HG03378 (cell line): ENCODE data around the gene MIDN.

ENCODE experiments used
- ATAC-seq: cut with Tn5 transposase; IDR thresholded peaks from one replicate; pipeline ENCODE4 v1.9.1; 2021; ENCODE audit warnings: mild to moderate bottlenecking, moderate library complexity; ENCODE audit not compliant: unreplicated experiment

The MIDN gene

DNA sequence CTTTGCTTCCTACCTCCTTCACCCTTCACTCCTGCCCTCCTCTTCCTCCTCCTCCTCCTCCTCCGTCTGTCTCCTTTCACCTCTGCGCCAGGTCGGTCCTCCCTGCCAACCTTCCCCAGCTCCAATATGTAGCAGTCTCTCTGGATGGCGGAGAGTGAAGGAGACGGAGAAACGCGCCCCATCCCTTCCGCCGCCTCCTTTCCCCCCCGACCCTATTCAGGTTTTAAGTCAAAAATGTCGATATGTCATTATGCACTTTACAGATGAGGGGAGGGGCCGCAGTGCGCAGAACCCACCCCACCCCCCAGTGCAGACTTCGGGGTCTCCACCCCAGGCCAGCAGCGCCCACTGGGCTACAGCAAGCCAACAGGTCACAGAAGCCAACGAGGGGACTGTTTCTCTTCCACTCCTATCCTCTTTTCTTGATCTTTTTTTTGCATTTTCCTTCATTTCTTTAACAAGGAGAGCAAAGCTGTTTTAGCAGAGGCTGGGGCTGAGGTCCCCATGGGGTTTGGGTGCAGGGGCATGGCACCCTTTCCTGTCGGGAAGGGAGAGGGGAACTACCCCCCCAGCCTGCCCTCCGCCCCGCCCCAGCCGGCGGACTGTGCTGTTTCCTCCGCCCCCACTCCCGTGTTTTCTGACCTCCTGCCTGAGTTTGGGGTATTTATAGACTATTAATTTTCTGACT is 9.2 kb downstream of the MIDN start:
- no peak for ATAC-seq

DNA sequence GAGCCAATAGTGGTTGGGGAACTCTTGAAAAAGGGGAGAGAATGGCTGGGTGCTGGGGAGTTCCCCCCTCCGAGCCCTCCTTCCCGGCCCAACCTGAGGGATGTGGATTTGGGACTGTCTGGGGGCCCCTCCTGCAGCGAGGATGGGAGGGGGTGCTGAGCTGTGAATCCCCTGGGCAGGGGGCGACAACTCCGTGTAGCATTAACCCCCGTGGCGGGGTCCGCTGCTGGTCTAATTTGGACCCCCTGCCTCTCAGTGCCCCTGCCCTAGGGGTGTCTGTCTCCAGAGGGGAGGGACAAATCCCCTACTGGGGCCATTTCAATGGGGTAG is 9.7 kb downstream of the MIDN start:
- ATAC-seq, result no peak

DNA sequence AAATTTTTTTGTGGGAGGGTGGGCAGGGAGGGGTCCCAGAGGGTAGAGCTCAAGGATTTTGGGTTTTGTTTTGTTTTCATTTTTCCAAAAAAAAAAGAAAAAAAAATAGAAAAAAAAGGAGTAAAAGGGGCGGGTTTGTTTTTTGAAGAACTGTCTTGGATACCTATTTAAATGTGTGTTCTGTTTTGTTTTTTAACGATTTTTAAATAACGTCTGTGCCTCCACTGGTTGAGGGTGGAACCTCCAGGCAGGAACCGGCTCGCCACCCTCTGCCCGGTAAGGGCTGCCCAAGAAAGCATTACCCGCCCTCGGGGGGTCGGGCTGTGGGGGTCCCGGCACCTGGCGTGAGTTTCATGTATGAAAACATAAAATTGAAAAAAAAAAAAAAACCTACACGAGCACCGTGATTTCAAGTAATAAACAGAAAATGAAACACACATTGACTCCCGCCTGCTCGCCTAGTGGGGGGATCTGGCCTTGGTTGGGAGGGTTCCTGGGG is 10.4 kb downstream of the MIDN start:
- ATAC-seq, result no peak

DNA sequence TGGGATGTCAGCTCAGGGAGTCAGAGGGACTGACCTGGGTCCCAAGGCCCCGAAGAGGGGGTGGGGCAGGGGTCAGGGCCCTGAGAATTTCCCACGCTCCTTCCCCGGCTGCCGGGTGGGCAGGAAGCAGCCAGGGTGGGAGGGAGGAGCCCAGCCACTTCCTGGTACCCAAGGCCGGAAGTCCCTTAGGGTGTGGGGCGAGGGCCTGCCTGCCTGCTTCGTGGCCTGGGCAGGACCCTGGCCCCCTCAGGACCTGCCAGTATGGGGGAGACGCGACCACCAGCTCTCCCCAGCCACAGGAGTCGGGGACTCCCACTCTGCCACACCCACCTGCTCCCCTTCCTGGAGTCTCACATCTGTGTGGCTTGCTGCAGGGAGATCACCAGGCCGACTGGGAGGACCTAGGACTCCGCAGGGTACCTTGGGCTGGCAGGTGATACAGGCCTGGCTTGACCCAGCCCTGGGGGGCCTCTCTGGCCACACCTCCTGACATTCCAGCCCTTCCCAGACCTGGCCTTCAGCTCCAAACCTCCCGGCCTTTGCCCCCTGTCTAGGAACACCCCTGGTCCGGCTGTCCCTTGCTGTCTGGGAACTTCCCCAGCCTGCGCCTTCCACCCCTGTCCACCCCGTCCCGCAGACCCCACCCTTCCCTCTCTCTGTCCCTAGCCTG is 11.0 kb downstream of the MIDN start:
- peak; percentile 30 for ATAC-seq

DNA sequence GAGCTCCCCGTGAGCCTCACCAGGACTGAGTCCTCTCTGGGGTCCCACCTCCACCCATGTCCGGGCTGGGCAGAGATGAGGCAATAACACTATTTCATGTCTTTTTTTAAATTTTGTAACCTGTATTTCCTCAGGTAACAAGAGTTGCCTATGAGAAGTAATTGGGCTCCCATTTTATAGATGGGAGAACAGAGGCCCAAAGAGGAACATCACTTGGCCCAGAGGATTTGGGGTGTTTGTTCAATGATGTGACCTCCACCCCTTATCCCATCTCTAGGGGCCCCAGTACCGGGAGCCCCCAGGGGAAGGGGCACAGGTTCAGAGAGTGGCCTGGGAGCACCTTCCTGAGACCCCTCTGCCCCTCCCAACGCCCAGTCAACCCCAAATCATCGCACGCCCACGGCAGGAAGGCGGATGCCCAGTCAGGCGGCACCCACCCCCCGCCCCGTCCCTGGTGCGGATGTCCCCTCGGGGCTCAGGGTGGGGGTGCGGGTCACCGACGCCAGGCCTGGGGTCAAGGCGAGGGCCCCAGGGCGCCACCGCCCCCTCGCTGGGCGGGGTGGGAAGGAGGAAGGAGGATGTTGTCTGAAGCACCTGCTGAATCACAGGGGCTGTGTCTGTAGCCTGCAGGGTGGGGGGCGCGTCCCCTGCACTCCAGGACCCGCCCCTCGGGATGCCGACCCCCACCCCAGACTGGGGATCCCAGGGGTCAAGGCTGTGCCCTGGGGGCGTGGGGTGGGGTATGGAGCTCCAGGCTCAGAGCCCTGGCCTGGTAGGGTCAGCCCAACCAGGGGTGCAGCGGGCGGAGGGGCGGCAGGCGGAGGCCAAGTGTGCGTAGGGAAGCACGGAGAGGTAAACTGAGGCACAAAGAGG is 11.7 kb downstream of the MIDN start:
- no peak for ATAC-seq

DNA sequence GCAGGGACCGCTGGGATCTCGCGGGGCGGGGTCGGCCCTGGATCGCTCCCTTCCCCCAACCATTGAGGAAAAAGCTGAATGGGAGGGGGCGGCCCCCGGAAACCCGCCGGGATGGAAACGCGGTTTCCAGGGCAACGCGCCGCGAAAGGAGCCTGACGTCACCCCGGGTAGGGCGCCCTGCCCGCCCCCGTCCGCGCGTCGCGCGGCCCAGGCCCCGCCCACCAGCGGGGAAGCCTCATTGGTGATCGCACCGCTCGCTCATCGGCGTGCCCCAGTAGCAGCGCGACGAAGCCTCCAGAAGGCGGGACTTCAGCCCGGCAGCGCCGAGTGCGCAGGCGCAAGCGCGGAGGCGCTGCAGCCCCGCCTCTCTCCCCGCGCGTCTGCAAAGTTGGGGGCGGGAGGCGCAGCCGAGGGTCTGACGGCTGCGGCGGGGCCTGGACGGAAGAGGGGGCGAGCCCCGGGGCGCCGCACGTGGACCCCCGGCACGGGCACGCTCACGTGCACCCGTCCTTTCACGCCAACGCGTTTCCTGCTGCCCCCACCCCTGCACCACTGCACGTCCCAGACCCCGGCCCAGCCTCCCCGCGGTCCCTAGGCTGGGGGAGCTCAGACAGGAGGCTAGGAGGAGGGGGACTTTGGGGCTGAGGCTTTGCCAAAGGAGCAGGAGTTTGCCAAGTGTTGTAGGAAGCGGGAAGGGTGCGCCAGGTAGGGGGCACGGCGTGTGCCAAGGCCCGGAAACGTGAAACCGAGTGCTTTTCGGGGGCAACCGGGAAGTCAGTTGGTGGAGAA is 12.6 kb downstream of the MIDN start:
- ATAC-seq, result no peak

DNA sequence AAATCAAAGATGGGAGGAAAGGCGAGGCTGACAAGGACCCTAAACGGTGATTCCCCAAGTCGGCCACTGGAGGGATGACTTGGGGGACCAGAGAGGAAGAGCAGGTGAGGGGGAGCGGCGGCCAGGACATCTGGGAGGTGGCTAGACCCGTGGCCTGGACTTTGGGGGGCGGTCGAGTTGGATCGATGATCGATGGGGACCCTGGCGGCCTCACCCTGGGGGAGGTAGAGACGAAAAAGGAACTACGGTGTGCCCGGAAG is 13.1 kb downstream of the MIDN start:
- no peak for ATAC-seq

DNA sequence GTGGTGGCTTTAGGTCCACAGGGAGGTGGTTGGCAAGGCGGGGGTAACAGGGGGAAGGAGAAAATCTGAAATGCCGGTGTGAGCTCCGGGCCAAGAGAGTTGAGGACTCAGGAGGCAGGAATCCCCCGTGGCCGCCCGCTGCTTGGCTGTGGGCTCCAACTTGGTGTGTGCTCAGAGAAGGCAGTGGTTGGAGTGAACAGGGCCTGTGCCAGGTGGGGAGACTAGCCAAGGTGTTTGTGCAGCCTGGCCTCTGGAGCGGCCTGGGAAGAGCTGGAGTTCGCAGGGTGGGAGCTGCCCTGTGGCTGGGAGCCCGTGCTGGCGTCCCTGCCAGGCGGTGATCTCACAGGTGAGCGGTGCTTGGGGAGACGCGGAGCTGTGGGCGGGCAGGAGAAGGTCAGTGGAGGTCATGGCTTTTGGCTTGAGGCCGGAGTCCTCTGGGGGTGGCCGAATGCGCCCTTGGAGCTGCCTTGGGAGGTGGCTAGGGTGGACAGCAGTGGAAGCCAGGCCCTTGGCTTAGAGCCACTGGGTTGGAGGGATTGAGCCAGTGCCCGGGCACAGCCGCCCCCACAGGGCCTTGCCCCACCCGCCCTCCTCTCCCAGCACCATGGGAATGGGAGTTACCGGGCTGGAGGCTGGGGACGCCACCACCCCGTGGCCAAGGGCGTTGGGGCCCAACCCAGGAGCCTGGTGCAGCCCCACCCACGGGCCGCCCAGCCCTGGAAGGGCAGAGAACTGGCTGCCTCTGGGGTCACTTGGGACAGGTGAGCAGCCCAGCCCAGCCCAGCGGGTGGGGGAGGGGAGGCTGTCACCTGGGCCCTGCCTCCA is 13.6 kb downstream of the MIDN start:
- no peak for ATAC-seq

DNA sequence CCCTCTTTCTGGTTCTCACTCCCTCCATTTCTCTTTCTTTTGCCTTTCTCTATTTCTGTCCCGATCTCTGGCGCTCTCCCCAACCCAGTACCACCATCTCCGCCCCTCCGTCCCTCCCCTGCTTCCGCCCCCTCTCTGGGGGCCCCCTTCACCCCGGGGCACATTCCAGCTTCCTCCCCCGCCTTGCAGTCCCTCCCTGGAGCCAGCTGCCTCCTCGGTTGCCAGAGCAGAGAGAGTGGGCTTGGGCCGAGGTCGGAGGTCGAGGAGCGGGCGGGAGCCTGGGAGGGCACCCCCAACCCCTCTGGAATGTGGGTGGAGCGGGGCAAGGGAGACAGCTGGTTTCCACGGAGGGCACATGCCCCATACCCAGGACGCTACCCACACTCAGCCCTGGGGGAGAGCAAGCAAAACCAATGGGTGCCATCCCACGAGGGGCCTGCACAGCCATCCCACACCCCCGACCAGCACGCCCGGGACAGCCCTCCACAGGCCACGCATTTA is 14.3 kb downstream of the MIDN start:
- no peak for ATAC-seq

DNA sequence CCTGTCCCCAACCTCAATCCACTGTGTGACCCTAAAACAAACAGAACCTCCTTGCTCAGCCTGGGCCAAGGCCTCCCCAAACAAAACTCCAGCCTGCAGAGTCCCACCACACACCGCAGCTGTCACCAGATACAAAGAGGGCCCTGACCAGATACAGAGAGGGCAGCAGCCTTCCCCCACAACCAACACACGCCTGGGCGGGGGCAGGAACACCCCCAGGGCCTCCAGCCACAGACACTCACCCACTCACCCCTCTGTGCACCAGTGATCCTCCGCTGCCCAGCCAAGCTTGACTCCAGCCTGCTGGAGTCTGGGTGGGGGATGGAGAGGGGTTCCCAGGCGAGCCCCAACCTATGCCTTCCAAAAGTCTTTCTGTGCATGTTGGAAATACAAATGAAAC is 14.8 kb downstream of the MIDN start:
- ATAC-seq, result no peak

DNA sequence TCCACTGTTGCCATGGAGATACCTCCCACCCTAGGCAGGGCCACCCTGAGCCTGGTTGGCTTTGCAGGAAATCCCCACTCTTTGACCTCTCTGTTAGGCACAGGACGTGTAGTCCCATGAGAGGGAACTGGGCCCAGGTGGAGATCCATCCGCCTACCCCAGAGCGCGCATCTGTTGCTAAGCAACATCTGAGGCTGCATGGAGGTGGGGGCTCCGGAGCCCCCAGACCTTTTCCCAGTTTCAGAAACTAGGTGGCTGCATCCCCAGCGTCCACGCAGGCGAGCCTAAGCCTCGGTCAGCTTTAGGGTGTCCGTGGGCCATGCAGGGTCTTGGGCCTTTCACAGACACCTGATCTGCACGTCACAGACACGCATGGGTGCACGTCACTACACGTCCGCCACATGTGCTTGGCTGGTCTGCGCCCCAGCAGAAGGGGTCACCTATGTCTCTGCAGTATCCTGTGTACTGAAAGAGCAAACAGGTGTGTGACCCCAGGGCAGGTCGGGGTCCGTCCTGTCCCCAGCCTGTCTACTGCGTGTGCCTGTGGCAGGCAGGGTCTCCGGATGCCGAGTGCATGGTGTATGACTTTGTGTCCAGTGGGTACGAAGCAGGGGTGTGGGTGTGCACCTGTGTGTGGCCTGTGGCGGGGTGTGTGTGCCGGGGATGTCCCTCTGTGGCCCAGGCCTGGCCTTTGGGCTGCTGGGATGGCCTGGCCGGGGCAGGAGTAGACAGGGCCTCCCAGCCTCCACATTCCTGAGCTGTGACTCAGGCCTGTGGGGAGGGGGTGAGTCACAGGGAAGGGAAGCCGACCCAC is 16.6 kb downstream of the MIDN start:
- ATAC-seq, result no peak

DNA sequence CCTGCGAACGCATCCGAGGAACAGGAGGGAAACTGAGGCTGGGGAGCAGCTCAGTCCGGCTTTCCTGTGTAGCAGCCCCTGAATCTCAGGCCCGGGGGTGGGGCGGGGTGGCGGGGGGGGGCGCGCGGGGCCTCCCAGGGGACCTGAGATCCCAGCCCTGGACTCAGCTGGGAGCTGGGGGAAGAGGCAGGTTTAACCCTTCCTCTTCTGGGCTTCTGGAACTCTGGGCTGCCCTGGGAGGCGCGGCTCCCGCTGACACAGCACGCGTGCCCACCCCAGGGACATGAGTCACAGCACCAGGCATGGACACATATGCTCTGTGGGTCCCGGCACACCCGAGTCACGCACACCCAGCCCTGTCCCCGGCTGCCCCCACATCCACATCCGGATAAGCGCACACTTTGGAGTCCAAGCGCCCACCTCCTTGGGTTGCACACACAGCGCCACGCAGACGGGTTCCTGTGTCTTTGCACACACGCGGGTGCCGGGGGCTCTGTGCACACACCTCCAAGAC is 17.3 kb downstream of the MIDN start:
- ATAC-seq, result no peak

DNA sequence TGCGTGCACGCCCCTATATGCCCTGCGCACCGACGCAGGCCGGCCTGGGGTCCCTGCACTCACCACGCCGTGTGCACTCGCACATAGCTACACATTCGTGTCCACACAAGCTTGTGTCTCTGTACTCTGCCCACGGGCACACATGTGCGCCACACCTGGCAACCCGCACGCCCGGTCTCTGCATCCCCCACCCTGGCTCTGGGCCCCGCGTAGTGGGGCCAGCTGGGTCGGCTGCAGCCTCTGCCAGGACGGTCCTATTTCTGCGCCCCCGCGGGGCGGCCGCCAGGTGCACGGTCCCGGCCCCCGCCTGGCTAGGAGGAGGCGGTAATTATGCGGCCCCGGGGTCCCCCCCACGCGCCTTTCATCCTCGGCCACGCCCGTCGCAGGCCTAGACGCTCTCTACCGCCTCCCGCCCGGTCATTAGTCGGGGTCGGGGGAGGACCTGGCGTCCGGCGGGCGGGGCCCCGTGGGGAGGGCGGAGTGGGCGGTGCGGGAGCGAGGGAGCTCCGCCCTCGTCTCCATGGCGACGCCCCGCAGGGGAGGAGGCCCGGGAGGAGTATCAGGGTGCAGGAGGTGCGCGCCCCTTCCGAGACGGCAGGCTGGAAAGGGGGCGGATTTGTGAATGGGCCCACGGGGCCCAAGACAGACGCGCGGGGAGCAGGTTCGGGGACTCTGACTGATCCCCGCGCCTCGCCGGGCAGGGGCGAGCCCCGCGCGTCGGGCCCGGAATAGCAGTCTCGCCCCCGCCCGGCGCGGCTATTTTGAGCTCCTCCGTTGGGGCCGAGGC is 17.9 kb downstream of the MIDN start:
- no peak for ATAC-seq

DNA sequence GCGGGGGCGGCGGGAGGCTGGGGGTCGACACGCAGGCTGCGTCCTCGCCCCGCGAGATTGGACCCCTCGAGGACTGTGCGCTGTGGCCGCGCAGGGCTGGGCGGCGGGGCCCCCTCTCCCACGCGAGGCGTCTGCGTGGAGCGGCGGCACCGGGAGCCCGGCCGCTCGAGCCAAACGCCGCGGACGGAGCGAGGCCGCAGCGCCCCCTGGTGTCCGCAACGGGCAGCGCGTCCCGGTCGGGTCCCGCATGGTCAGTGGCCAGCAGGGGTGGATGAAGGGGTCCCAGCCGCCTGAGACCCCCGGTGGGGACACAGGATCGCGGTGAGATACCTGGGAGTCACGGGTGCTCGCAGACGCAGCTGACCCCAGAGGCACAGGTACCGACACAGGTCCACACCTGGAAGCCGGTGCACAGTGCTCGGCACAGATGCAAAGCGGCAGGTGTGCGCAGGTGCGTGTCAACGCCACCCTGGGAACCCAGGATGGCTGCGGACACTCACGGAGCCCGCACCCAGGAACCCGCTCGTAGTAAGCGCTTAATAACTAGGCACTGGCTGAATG is 18.6 kb downstream of the MIDN start:
- ATAC-seq, result no peak

DNA sequence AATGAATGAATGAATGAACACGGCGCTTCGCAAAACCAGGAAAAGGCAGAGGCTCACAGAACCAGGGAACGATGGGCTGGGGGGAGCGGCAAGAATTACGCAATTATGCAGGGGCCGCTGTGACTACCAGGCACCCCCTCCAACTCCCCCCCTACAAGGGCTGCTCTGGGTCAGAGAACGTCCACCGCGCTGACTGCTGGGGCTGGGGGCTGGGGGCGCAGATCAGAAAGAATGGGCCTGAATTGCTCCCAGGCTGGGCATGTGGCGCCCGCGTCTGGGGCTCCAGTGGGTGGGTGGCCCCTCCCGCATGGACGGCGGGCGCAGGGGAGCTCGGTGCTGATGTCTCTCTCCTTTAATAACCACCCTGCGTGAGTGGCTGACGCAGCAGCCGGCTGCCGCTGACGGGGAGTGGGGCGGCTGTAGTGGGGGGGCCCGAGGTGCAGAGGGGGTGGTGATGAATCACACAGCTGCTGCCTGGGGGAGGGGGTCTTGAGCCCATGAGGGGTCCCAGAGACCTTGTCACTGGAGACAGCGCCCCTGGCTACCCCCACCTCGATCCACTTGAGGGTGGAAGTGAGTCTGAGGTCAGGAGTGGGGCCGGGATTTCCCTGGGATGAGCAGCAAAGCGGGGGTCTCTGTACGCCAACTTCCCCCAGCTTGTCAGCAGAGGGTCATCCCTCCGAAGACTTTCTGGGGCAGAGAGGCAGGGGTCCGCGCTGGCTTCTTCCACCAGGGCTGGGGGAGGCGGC is 19.3 kb downstream of the MIDN start:
- no peak for ATAC-seq

DNA sequence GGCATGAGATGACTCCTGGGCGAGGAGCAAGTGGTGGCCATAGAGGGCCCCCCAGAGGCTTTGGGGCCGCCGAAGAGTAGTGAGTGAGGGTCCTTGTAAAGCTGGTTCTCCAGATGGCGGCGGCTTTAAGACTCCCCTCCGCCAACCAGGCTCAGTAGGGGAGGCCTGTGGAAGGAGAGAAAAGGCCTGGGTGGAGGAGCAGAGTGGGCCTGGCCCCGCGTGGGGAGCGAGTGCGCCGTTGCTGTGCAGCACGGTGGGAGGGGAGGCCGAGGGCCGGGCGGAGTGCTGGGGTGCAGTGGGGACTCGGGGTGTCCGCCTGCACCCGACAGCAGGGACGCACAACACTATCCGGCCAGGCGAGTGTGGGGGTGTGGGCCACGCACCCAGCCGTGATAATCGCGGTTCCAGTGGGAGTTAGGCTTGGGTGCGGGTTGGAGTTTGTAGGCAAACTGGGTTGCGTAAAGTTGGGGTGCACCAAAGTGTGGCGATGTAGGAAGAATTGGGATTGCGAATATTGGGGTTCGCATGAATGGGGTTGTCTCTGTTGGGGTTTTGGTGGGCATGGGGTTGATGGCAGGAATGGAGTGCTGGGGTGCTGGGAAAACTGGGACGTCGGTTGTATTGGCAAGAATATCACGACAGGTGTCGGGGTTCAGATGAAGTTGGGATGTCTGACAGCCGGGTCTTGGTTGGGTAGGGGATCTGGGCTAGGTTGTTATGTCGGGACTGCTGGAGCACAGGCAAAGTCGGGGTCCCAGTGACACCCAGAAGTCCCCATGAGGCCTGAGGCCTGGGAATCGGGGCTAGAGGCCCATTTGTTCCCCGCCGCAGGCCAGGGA is 20.1 kb downstream of the MIDN start:
- ATAC-seq, result no peak
